GM12864 (cell line): Measurements from ENCODE around the gene HRH3.

Experiments used
- DNase-seq: peaks from one replicate; pipeline ENCODE4 v3.0.0-alpha.2; 2011; ENCODE audit warnings: low read depth
- H3K4me3 ChIP-seq: 2 replicates; pipeline ENCODE4 v1.5.1; 2011; ENCODE audit warnings: mild to moderate bottlenecking, low read depth, low read length, control low read depth
- TF ChIP-seq, protein P1 (sequence below): IDR thresholded peaks from 2 replicates; pipeline ENCODE4 v1.5.1; 2011; ENCODE audit warnings: low read depth, mild to moderate bottlenecking, moderate library complexity, low read length, control low read depth, inconsistent platforms; ENCODE audit errors: missing control alignments

The HRH3 gene

DNA sequence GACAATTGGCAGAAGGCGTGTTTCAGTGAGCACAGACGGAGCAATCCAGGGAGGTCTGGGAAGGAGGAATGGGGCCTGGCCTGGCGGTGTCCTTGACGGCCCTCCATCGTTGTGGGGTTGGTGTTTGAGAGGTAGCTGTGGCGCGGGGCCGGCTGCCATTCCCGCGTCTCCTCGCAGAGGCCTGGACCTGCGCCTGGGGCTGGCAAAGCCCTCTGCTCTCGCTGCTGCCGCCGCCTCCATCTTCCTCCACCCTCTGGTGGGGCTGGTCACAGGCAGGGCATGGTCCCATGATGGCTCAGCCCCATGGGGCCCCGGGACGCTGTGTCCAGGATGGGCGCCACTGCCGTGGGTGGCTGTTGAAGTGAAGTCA lies 25.8 kb upstream of the HRH3 start:
- DNase-seq = no peak
- H3K4me3 ChIP-seq = no peak overlapping the region

DNA sequence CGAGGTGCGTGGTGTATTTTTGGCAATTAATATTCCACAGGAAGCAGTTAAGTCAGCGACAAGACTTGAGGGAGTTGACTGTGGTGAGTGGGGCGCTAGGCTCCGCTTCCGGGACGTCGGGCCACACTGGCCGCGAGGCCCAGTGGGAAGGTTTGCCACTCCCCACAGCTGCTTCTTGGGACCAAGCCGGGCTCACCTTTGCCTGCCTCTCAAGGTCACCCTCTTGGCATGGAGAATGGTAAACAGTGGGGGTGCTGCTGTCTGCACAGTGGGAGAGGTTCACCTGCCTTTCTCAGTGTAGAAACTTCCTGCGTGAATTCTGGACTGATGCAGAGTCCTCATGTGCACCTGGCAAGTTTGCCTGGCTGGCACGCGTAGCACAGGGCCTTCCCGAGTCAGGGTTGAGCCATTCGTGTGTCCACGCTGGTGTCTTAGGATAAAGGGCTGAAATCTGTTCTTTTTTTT lies 24.6 kb upstream of the HRH3 start:
- no peak for DNase-seq
- H3K4me3 ChIP-seq = no peak overlapping the region

More for the DNA sequence above, 25.8 kb upstream of the HRH3 start:
- TF ChIP-seq, protein P1, sequence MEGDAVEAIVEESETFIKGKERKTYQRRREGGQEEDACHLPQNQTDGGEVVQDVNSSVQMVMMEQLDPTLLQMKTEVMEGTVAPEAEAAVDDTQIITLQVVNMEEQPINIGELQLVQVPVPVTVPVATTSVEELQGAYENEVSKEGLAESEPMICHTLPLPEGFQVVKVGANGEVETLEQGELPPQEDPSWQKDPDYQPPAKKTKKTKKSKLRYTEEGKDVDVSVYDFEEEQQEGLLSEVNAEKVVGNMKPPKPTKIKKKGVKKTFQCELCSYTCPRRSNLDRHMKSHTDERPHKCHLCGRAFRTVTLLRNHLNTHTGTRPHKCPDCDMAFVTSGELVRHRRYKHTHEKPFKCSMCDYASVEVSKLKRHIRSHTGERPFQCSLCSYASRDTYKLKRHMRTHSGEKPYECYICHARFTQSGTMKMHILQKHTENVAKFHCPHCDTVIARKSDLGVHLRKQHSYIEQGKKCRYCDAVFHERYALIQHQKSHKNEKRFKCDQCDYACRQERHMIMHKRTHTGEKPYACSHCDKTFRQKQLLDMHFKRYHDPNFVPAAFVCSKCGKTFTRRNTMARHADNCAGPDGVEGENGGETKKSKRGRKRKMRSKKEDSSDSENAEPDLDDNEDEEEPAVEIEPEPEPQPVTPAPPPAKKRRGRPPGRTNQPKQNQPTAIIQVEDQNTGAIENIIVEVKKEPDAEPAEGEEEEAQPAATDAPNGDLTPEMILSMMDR = no peak

DNA sequence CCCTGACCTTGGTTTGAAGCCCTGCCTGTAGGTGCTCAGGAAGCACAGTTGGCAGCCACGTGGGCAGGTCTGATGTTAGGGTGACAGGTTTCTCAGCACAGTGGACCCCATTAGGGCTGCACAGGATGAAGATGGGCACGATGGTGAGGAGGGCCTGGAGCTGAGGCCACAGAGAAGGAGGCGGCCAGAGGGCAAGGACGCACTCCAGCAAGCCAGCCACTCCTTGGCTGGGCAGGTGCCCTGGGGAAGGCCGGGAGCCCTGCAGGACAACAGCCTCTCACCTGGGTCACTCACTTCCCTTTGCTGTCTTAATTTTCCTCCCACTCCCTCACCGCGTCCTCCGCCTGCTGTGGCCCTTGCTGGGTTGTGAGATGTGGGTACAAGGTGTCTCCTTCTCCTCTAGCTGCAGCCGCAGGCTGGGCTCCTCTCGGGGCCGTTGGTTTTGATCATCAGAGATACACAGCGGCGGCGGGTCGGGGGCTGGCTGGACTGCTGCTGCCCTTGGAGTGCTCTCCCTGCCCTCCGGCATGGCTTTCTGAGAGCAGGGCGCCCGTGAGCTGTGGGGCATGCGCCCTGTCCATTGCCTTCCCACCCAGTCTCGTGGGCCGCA lies 23.9 kb upstream of the HRH3 start:
- TF ChIP-seq, protein P1 = no peak
- no peak for DNase-seq
- H3K4me3 ChIP-seq = no peak overlapping the region

More for the DNA sequence above, 24.6 kb upstream of the HRH3 start:
- TF ChIP-seq, protein P1 = no peak

DNA sequence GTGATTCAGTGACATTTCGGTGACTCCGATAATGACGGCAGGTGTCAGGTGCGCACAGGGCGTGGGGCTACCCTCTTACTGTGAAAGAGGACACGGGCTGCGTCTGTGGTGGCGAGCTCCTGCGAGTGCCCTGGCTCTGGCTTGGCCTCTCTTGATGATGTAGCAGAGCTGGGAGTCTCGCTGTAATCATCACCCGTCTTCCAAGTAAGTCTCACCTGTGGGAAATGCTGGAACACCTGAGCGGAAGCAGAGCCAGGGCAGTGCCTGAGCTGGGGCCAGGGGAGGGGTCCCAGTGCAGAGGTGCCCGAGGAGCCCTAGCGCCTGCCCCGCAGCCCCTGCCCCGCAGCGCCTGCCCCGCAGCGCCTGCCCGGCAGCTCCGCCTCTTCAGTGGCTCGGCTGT lies 23.0 kb upstream of the HRH3 start:
- no peak overlapping the region for H3K4me3 ChIP-seq
- DNase-seq = no peak
- TF ChIP-seq, protein P1 = no peak

DNA sequence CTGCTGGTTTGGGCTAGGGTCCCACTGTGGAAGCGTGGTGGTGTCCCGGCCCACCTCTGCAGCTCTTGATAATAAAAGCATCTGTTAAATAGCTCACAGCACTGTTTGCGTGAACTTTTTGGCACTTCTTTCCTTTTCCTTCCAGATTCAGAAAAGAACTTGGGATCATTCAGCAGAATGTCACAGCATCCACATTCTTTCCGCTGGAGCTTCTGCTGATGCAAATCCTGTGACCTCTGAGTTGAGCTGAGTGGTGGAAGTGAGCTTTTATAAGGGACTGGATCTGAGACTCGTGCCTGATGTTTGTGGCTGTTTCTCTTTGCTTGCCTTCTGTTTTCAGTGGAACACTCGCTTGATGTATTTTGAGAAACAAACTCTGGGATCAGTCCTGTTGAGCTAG lies 22.1 kb upstream of the HRH3 start:
- TF ChIP-seq, protein P1 = no peak
- no peak overlapping the region for H3K4me3 ChIP-seq
- no peak for DNase-seq

DNA sequence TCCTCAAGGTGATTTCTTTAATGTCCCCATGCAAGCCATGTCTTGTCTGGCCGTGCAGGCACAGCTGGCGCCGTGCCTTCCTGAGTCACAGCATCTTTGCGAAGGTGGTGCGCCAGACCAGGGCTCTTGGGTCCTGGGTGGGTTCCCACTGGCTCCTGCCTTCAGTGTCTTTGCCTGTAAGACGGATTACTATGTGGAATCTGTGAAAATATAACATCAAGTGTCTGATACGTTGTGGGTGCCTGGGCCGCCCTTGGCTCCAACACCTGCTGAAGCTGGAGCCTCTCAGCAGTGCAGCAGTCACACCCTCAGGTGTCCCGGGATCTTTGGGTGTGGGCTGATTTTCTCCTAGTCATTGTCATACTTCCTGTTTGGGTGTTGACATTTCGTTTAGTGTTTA lies 21.4 kb upstream of the HRH3 start:
- H3K4me3 ChIP-seq = no peak overlapping the region
- DNase-seq = no peak
- TF ChIP-seq, protein P1 = no peak

DNA sequence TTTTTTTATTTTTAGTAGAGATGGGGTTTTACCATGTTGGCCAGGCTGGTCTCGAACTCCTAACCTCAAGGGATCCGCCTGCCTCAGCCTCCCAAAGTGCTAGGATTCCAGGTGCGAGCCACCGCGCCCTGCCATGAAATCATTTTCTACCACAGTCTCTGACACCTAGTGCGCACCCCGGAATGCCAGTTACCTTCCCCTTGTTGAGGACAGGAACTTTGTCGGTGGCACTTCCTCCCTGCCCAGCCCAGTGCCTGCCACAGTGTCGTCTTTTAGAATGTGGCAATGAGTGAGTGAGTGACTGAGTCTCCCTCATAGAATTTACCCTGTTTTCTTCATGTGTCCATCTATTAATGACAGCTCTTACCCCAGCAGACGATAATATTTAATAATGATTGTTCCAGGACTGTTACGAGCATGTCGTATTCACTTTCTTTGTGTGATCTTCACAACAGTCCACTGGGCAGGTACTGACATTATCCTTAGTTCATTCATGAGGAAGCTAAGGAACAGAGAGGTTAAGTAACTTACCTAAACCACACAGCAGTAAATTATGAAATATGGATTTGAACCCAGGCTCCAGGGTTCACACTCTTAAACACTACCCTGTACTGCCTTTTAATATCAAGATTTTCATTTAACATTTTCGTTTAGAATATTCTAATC lies 20.1 kb upstream of the HRH3 start:
- no peak for DNase-seq
- TF ChIP-seq, protein P1 = no peak
- no peak overlapping the region for H3K4me3 ChIP-seq
